IMR-90 (cell line): Measurements from ENCODE around the gene PFDN1. TPM values are rescaled to one million over a fixed set of nuclear protein-coding genes. Genes with fewer than 3 reads are reported as not detected.

Experiments
- ATAC-seq: fragments of 200-7000 bp; cut with Tn5 transposase; 2 replicates; pipeline ENCODE4 v1.9.1; 2020; ENCODE audit warnings: low read depth, mild to moderate bottlenecking, moderate library complexity
- BruUV-seq: library from RNA; stranded (reverse); fragments of 400-500 nt; replicated peaks from 2 replicates; lab custom pipeline; 2021; lab: Mats Ljungman, UMichigan
- CTCF ChIA-PET: fragments of 300-600 bp; formaldehyde crosslinking; extraction: SDS; loops from one replicate; lab custom pipeline; 2021; ENCODE audit warnings: antibody characterized with exemption; lab: Yijun Ruan, JAX
- POLR2A ChIA-PET: fragments of 300-600 bp; sonication (Branson Sonifier 250); formaldehyde crosslinking; loops from one replicate; lab custom pipeline; 2022; ENCODE audit warnings: antibody characterized with exemption; ENCODE audit not compliant: unreplicated experiment; lab: Charles Lee
- DNase-seq: peaks from one replicate; pipeline ENCODE4 v3.0.0; 2013
- H2AFZ ChIP-seq: replicated peaks from 2 replicates; pipeline ENCODE3; 2013; ENCODE audit warnings: low read length, mild to moderate bottlenecking; ENCODE audit not compliant: poor library complexity
- H2AK5ac ChIP-seq: 2 replicates; pipeline ENCODE4 v1.6.1; 2013; ENCODE audit warnings: low read depth, low read length, inconsistent platforms
- H2AK9ac ChIP-seq: replicated peaks from 2 replicates; pipeline ENCODE3; 2013; ENCODE audit warnings: mild to moderate bottlenecking, low read depth, low read length, moderate library complexity; ENCODE audit not compliant: poor library complexity
- H2BK120ac ChIP-seq: 2 replicates; pipeline ENCODE4 v1.6.1; 2013; ENCODE audit warnings: low read depth, low read length, inconsistent platforms
- H2BK15ac ChIP-seq: 3 replicates; pipeline ENCODE4 v1.6.1; 2013; ENCODE audit warnings: low read depth, low read length, inconsistent platforms
- H2BK20ac ChIP-seq: 2 replicates; pipeline ENCODE4 v1.6.1; 2013; ENCODE audit warnings: low read depth, mild to moderate bottlenecking, inconsistent platforms, low read length, moderate library complexity
- H2BK5ac ChIP-seq: 2 replicates; pipeline ENCODE4 v1.6.1; 2013; ENCODE audit warnings: mild to moderate bottlenecking, low read depth, low read length, inconsistent platforms; ENCODE audit not compliant: poor library complexity, severe bottlenecking
- H3K14ac ChIP-seq: replicated peaks from 2 replicates; pipeline ENCODE4 v1.6.1; 2013; ENCODE audit warnings: low read depth, low read length, inconsistent platforms
- H3K18ac ChIP-seq: 2 replicates; pipeline ENCODE4 v1.6.1; 2013; ENCODE audit warnings: low read depth, low read length, control low read depth
- H3K23ac ChIP-seq: 2 replicates; pipeline ENCODE4 v1.6.1; 2013; ENCODE audit warnings: low read depth, low read length, inconsistent platforms
- H3K27ac ChIP-seq: 2 replicates; pipeline ENCODE4 v1.5.1; 2013; ENCODE audit warnings: mild to moderate bottlenecking, control low read depth, low read length; ENCODE audit not compliant: insufficient read depth
- H3K27me3 ChIP-seq: 2 replicates; pipeline ENCODE4 v1.6.1; 2013; ENCODE audit warnings: low read length; ENCODE audit not compliant: control insufficient read depth, insufficient read depth
- H3K36me3 ChIP-seq: 2 replicates; pipeline ENCODE4 v1.6.1; 2013; ENCODE audit warnings: low read length, mixed read lengths; ENCODE audit not compliant: control insufficient read depth, insufficient read depth
- H3K4ac ChIP-seq: 2 replicates; pipeline ENCODE4 v1.6.1; 2013; ENCODE audit warnings: low read depth, low read length, inconsistent platforms
- H3K4me1 ChIP-seq: 2 replicates; pipeline ENCODE4 v1.6.1; 2013; ENCODE audit warnings: low read length, mixed read lengths; ENCODE audit not compliant: control insufficient read depth, insufficient read depth
- H3K4me2 ChIP-seq: 2 replicates; pipeline ENCODE4 v1.6.1; 2013; ENCODE audit warnings: low read depth, mild to moderate bottlenecking, control low read depth, low read length, moderate library complexity
- H3K4me3 ChIP-seq: 2 replicates; pipeline ENCODE4 v1.5.1; 2013; ENCODE audit warnings: low read depth, mild to moderate bottlenecking, control low read depth, low read length, moderate library complexity; ENCODE audit not compliant: insufficient read depth
- H3K56ac ChIP-seq: 2 replicates; pipeline ENCODE4 v1.6.1; 2013; ENCODE audit warnings: low read length, inconsistent platforms; ENCODE audit not compliant: insufficient read depth; ENCODE audit errors: extremely low read depth
- H3K79me1 ChIP-seq, 2 experiments: 2 replicates each; pipeline ENCODE4 v1.6.1; 2013; ENCODE audit warnings: low read length in 2 of 2, inconsistent platforms in 1 of 2, low read depth in 1 of 2
- H3K9ac ChIP-seq: 2 replicates; pipeline ENCODE4 v1.6.1; 2013; ENCODE audit warnings: low read depth, low read length, control low read depth
- H3K9me1 ChIP-seq: 2 replicates; pipeline ENCODE4 v1.6.1; 2013; ENCODE audit warnings: low read length, inconsistent platforms; ENCODE audit not compliant: insufficient read depth
- H3K9me3 ChIP-seq: 2 replicates; pipeline ENCODE4 v1.6.1; 2013; ENCODE audit warnings: low read length; ENCODE audit not compliant: control insufficient read depth, insufficient read depth
- H4K20me1 ChIP-seq: 2 replicates; pipeline ENCODE4 v1.6.1; 2013; ENCODE audit warnings: low read length, inconsistent platforms; ENCODE audit not compliant: insufficient read depth
- H4K5ac ChIP-seq: 2 replicates; pipeline ENCODE4 v1.6.1; 2013; ENCODE audit warnings: mild to moderate bottlenecking, low read depth, low read length, control low read depth
- H4K8ac ChIP-seq, 2 experiments: 2 replicates each; pipeline ENCODE4 v1.6.1; 2013; ENCODE audit warnings: low read depth in 2 of 2, low read length in 2 of 2, control low read depth in 1 of 2, inconsistent platforms in 1 of 2
- H4K91ac ChIP-seq: 2 replicates; pipeline ENCODE4 v1.6.1; 2013; ENCODE audit warnings: low read depth, low read length, inconsistent platforms; ENCODE audit not compliant: insufficient read depth
- BHLHE40 ChIP-seq: fragments of 150-350 bp; IDR thresholded peaks from 2 replicates; pipeline ENCODE4 v1.6.1; 2016; ENCODE audit warnings: mild to moderate bottlenecking, low read depth, low read length
- CEBPB ChIP-seq: IDR thresholded peaks from 2 replicates; pipeline ENCODE4 v1.6.1; 2012; ENCODE audit warnings: low read depth, low read length, improper control_type of control experiment
- FOS ChIP-seq: fragments of 150-350 bp; IDR thresholded peaks from 2 replicates; pipeline ENCODE4 v1.6.1; 2016; ENCODE audit warnings: low read depth, low read length
- MAFK ChIP-seq: IDR thresholded peaks from 2 replicates; pipeline ENCODE4 v1.6.1; 2012; ENCODE audit warnings: low read depth, low read length, improper control_type of control experiment
- POLR2A ChIP-seq: IDR thresholded peaks from 2 replicates; pipeline ENCODE4 v1.6.1; 2012; ENCODE audit warnings: mild to moderate bottlenecking, low read depth, low read length
- RCOR1 ChIP-seq: IDR thresholded peaks from 2 replicates; pipeline ENCODE4 v1.6.1; 2012; ENCODE audit warnings: mild to moderate bottlenecking, low read length, improper control_type of control experiment; ENCODE audit not compliant: insufficient replicate concordance
- RFX5 ChIP-seq: IDR thresholded peaks from 2 replicates; pipeline ENCODE4 v1.8.0; 2012; ENCODE audit warnings: low read depth, mild to moderate bottlenecking, low read length, moderate library complexity
- WGBS, 2 experiments: methylation state at CpG; one replicate each; pipeline versions ENCODE4 v1.1.5 to v1.1.7; 2013; ENCODE audit warnings: missing lambda C conversion rate in 2 of 2; ENCODE audit not compliant: insufficient read length in 1 of 2; ENCODE audit errors: extremely low coverage in 2 of 2; 5-methylcytosine and 5-hydroxymethylcytosine counted together
- dilution Hi-C: fragments of 300-500 bp; cut with HindIII; formaldehyde crosslinking; loops from one replicate; pipeline ENCODE4 v1.14.3; 2018; ENCODE audit warnings: low sequenced_read_pairs; ENCODE audit not compliant: unreplicated experiment
- in situ Hi-C: fragments of 300-500 bp; cut with MboI; formaldehyde crosslinking; loops from 3 replicates; pipeline ENCODE4 v1.14.3; 2019; ENCODE audit warnings: low sequenced_read_pairs, inconsistent platforms, mixed read lengths
- intact Hi-C: fragments of 100-400 bp; cut with micrococcal nuclease; formaldehyde crosslinking; loops from 2 replicates; pipeline ENCODE4 v1.10.0; 2022
- polyA plus RNA-seq, 3 experiments: library from polyadenylated mRNA; depleted of rRNA; stranded (reverse); fragments of >200 nt; gene quantifications; 2 replicates each; pipeline ENCODE4 v1.2.3, GENCODE V29; 2012; ENCODE audit warnings: low replicate concordance in 1 of 3
- total RNA-seq: library from RNA; depleted of rRNA; stranded (reverse); fragments of >200 nt; gene quantifications from 2 replicates; pipeline ENCODE4 v1.2.3, GENCODE V29; 2012

Gene PFDN1
- total and polyA plus RNA-seq, 2 of the 4 experiments (the other 2 are of a cell fraction): 98.8 to 134 TPM

GRCh38 chr5:140317859-140318258, 15.0 kb upstream of the PFDN1 start:
- ChIA-PET CTCF (no interaction called here), POLR2A (interaction anchor here (0.5 kb wide), 1 partner anchor 13 kb away, joined by 16 read pairs; no protein-coding TSS in a partner anchor)
- DNase-seq: peak; percentile 75
- peaks cover 10% of the 10 kb centered on the region for H3K4me1 ChIP-seq
- H3K27ac ChIP-seq: no peak overlapping the region
- no peak overlapping the region for H3K4me2 ChIP-seq
- peak overlapping the region; percentile 1; the same call in 1 of the 2 replicates for H3K18ac ChIP-seq
- H3K14ac ChIP-seq: peak overlapping the region; percentile 44; the same call in 1 of the 2 replicates
- no peaks in the 10 kb centered on the region for H3K36me3 ChIP-seq
- H3K79me1 ChIP-seq: no peaks in the 10 kb centered on the region
- H3K27me3 ChIP-seq: no peaks in the 10 kb centered on the region
- intact Hi-C loops: no loop called here
- ATAC-seq: peak; percentile 22
- H3K56ac ChIP-seq: 0 out of 2 replicates have a peak overlapping the region, but pooled peaks have one; percentile 10
- dilution Hi-C loops: no loop called here
- 0 out of 2 replicates have a peak overlapping the region, but pooled peaks have one; percentile 10 for H3K23ac ChIP-seq
- H2AK9ac ChIP-seq: no peak overlapping the region
- WGBS, 2 experiments: 48% methylated on average over 4 of the region's 5 CpGs; no CpG with 5 or more reads in 1 of the 2 experiments
- in situ Hi-C loops: no loop called here
- H2BK5ac ChIP-seq: peak overlapping the region; percentile 7
- H3K4me3 ChIP-seq: no peak overlapping the region
- peak overlapping the region; percentile 75; the same call in 2 of the 3 replicates for H2BK15ac ChIP-seq
- H2BK120ac ChIP-seq: peak overlapping the region; percentile 71
- H4K5ac ChIP-seq: no peak overlapping the region
- H4K91ac ChIP-seq: no peak overlapping the region
- TF ChIP-seq MAFK (no peak), FOS (no peak), RCOR1 (peak; percentile 23), CEBPB (0 out of 2 replicates have a peak, but pooled peaks have one; percentile 6), RFX5 (no peak), POLR2A (no peak; the same call in 1 of the 2 replicates), BHLHE40 (no peak)
- peak overlapping the region; percentile 66; the same call in 1 of the 2 replicates for H2AK5ac ChIP-seq
- H3K9me3 ChIP-seq: no peaks in the 10 kb centered on the region
- peak overlapping the region; percentile 61; the same call in 1 of the 2 replicates for H2BK20ac ChIP-seq
- peak overlapping the region; percentile 71; the same call in 1 of the 2 replicates for H3K4ac ChIP-seq
- no peaks in the 10 kb centered on the region for H4K20me1 ChIP-seq
- peaks cover 10% of the 10 kb centered on the region for H3K9me1 ChIP-seq
- H3K9ac ChIP-seq: no peak overlapping the region
- no TSS peak for BruUV-seq
- peak overlapping the region in 1 of 2 experiments; percentile 74; a peak in 3 of 4 replicates for H4K8ac ChIP-seq
- peak overlapping the region; percentile 72 for H2AFZ ChIP-seq
